Liver (tissue), 3 donors: Measurements from ENCODE around the gene IL22RA1.

ENCODE experiments used
- JUND ChIP-seq, 2 donors: IDR thresholded peaks; 2 replicates each; pipeline ENCODE4 v1.6.1; 2016; ENCODE audit warnings: antibody characterized with exemption in 2 of 2
- RXRA ChIP-seq, 2 donors: IDR thresholded peaks; 2 replicates each; pipeline ENCODE4 v1.6.1; 2017 to 2018; ENCODE audit warnings: antibody characterized with exemption in 2 of 2, mild to moderate bottlenecking in 1 of 2
- TF ChIP-seq, protein P1 (sequence below): fragments of 150-350 bp; IDR thresholded peaks from 2 replicates; pipeline ENCODE4 v1.5.1; 2017; ENCODE audit warnings: improper control_type of control experiment, low read depth, low read length; ENCODE audit not compliant: missing input control
- TF ChIP-seq, protein P2 (sequence below): IDR thresholded peaks from 2 replicates; pipeline ENCODE4 v1.6.1; 2016; ENCODE audit warnings: antibody characterized with exemption, mild to moderate bottlenecking
- TF ChIP-seq, protein P3 (sequence below): IDR thresholded peaks from 2 replicates; pipeline ENCODE4 v1.6.1; 2016; ENCODE audit warnings: antibody characterized with exemption
- donor health status: healthy.
- donor health status: healthy.

DNA sequence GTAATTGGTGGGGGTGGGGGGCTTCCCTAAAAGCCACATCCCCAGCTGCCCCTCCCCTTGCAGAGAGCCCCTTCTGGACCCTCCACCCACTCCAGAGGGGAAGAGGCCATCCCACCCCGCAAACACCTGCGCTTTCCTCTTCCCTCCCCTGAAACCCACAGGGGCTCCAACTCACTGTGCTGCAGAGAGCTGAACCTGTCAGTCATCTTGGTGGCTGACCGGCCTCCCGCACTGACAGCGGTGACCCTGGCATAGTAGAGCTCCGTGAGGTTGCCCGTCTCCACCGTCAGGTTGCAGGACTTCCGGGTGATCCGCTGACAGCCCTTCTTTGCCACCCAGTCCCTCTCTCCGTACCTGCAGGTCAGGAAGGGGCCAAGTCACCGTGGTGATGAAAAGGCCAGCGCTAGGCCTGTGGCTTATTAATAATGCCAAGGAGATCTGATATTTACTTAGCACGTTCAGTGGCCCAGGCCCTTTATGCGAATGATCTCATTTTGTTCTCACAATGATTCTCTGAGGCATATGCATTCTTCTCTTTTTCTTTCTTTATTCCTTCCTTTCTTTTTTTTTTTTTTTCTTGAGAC, 5.9 kb downstream of the IL22RA1 start:
- TF ChIP-seq, protein P1, sequence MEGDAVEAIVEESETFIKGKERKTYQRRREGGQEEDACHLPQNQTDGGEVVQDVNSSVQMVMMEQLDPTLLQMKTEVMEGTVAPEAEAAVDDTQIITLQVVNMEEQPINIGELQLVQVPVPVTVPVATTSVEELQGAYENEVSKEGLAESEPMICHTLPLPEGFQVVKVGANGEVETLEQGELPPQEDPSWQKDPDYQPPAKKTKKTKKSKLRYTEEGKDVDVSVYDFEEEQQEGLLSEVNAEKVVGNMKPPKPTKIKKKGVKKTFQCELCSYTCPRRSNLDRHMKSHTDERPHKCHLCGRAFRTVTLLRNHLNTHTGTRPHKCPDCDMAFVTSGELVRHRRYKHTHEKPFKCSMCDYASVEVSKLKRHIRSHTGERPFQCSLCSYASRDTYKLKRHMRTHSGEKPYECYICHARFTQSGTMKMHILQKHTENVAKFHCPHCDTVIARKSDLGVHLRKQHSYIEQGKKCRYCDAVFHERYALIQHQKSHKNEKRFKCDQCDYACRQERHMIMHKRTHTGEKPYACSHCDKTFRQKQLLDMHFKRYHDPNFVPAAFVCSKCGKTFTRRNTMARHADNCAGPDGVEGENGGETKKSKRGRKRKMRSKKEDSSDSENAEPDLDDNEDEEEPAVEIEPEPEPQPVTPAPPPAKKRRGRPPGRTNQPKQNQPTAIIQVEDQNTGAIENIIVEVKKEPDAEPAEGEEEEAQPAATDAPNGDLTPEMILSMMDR = no peak
- no peak for TF ChIP-seq RXRA (IDR thresholded peaks at IDR 0.05)
- TF ChIP-seq, protein P2, sequence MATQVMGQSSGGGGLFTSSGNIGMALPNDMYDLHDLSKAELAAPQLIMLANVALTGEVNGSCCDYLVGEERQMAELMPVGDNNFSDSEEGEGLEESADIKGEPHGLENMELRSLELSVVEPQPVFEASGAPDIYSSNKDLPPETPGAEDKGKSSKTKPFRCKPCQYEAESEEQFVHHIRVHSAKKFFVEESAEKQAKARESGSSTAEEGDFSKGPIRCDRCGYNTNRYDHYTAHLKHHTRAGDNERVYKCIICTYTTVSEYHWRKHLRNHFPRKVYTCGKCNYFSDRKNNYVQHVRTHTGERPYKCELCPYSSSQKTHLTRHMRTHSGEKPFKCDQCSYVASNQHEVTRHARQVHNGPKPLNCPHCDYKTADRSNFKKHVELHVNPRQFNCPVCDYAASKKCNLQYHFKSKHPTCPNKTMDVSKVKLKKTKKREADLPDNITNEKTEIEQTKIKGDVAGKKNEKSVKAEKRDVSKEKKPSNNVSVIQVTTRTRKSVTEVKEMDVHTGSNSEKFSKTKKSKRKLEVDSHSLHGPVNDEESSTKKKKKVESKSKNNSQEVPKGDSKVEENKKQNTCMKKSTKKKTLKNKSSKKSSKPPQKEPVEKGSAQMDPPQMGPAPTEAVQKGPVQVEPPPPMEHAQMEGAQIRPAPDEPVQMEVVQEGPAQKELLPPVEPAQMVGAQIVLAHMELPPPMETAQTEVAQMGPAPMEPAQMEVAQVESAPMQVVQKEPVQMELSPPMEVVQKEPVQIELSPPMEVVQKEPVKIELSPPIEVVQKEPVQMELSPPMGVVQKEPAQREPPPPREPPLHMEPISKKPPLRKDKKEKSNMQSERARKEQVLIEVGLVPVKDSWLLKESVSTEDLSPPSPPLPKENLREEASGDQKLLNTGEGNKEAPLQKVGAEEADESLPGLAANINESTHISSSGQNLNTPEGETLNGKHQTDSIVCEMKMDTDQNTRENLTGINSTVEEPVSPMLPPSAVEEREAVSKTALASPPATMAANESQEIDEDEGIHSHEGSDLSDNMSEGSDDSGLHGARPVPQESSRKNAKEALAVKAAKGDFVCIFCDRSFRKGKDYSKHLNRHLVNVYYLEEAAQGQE = no peak
- no peak for TF ChIP-seq JUND (IDR thresholded peaks at IDR 0.05)
- TF ChIP-seq, protein P3, sequence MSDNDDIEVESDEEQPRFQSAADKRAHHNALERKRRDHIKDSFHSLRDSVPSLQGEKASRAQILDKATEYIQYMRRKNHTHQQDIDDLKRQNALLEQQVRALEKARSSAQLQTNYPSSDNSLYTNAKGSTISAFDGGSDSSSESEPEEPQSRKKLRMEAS = no peak
